Tongue (tissue), 2 donors: ENCODE data around the gene ZNF474. TPM values are rescaled to one million over a fixed set of nuclear protein-coding genes. Genes with fewer than 3 reads are reported as not detected.

ENCODE experiments used
- DNase-seq: peaks from one replicate; pipeline ENCODE4 v3.0.0-alpha.2; 2015
- total RNA-seq: library from RNA; depleted of rRNA; stranded (reverse); fragments of >200 nt; gene quantifications from one replicate; pipeline ENCODE4 v1.2.3, GENCODE V29; 2014

Gene ZNF474
- total RNA-seq, 1 donor from 2014 or later, result 1.0 TPM

DNA sequence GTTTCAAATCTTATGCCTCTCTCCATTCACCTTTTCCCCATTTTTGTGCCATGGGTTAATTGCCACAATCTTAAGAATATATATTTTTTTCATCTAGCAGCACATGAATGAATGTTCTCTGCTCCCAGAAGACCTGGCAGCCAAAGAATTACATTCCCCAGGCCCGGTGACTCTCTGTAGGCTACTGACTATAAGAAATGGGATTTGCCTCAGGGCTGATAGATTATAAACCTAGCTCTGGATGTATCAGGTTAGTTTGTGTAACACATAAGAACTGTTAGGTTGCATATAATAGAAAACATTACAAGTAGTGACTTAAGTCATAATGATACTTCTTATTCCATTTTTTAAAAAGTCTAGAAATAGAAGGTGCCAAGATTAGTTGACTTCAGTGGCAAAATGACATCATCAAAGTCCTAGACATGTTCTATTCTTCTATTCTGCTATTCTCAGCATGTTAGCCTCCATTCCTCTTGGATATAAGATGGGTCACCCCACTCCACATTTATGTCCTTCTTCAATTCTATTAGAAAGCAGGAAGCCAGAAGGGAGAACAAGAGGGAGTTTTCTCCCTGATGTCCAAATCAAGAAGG lies 10.9 kb upstream of the ZNF474 start:
- no peak for DNase-seq

DNA sequence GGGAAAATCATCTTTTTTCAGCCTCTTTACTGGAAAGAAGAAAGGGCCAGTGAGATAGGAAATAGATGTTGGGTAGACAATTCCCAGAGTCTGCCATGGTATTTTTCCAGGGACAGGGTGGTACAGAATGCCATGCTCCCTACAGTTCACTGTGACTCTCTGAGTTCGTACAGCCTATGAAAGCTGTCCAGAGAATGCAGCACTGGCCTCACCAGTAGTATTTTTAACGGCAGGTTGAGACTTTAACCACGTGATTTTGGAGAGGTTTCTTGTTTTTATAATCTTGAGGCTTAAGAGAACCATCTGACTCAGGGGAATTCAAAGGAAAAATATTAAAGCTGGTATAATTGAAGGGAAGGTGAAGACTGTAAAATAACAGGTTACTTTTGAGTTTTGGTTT lies 10.1 kb upstream of the ZNF474 start:
- DNase-seq, result no peak

DNA sequence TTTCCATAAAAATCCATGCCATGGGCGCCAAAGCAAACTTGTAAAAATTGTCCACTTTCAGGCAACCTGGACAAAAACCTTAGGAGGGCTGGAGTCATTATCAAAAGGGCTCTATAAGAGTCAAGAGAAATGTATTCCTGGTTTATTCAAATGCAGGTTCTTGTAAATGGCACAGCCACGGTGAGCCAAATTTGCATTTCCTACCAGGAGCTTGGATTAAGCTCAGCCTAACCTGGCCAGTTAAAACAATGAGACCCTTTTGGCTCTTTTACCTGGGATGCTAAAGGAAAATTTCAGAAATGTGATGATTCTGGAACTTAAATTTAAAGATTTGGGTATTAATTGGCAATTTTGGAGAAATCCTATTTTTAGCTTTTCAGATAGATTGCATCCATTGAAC lies 8.9 kb upstream of the ZNF474 start:
- DNase-seq, result no peak

DNA sequence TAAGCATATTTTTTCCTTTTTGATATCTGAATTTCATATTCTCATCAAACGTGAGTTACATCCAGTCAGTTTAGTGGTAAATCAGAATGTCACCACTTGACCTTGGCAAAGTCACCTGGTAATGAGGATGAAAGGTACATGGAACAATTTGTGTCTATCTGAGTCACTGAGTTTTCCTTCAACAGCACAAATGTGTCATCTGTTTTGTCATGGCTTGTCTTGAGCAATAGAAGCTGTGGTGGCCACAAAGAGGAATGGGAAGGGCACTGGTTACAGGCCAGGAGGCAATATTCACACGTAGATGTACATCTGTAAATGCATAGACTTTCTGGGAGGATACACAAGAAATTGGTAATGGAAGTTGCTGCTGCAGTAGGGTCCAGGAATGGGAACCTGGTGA lies 8.4 kb upstream of the ZNF474 start:
- no peak for DNase-seq

DNA sequence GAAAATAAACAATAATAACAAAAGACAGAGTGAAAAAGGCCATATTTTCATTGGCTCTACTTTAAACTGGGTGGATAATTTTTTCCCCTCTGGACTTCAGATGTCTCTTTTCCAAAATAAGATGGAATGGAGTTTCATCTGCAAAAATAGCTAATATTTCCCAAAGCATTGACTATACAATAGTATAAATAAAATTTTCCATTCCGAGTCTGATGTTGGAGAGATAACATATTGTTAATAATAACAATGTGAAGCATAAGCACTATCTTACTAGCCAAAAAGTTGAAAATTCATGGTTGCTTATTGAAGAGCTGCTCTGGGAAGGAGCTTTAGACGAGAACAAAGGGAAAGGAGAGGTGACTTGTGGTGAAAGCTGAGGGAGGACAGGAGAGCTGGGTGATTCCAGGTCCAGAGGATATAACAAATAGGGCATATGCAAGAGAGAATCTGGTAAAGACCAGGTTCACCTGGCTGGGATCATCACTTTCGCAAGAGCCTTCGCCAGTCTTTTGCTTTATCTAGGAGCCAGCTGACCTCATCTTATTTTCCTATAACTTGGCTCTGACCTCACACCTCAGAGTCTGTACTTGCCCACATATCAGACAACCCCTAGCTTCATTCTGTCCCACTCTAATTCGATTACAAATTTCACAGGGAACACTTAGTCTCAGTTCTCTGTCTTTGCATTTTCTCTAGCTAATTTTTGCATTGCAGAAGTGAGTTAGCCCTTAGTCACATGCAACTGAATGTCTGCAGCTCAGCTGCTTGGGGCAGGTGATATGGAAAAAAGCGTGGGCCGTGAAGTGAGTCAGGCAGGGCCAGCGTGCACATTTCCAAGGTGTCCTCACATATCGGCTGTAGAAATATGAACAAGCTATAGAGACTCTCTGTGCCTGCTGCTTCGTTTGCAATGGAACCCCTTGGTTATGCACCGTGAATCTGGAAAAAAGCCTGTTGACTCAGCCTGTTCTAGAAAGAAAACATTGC lies 7.6 kb upstream of the ZNF474 start:
- DNase-seq, result no peak

DNA sequence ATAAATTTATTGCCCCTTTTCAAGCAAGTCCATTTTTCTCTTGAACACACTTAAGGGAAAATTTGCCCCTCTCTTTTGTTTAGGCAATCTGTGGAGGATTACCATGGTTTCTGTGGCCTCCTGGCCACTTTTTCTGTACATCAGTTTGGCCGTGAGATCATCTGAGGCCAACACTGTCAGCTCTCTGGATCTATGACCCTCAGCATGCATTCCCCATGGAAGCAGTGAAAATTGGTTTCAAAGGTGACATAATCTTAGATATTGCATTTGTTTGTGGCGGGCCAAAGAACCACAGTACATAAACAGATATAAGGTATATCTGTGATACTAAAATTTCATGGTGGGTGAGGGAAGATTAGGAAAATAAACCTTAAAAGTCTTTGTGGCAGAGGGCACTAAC lies 4.6 kb upstream of the ZNF474 start:
- DNase-seq, result no peak

DNA sequence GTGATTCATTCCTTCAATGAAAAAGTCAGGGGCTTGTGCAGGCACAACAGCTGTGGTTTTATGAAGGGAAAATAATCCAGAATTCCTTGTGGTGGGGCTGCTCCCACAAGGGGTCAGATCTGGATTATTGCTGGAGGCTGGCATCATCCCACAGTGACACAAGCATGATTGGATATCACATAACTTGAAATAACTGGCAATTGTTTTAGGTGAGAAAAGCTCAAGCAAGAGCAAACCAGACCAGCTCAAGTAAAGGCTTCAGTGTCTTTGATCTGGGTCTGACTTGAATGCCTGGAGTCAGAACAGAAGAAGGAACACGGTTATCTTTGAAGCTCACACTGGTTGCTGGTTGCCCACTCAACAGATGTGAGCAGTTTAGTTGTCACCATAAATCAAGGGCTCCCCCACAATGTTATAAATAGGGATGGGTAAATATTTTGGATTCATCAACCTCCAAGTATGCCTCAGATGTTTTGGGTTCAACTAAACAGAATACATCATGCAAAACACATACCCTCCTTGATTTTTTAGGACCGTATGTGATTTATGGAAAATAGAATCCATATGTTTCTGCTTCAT lies 3.1 kb upstream of the ZNF474 start:
- peak; percentile 61 for DNase-seq

DNA sequence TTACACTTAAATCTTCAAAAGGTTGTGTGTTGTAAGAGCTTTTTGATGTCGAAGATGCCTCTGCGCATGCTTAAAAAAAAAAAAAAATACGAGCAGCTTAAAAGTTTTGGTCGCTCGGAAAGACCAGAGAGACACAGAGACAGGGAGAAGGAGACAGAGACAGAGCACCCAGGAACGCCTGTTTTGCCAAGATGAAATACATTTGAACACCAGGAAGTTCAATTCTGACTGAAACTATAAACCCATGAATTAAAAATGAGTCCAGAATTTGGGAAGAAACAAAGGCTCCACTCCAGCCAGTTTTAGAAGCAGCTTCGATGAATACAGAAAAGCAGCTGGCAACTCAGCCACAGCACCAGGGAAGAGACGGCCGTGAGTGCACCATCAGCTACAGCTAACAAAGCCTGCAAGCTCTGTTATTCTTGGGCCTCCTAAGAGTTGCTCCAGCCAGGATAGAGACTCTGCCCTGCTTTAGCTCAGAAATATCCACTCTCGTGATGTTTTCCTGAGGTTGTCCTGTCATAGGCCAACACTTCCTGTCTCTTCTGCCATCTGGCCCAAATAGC lies 2.5 kb upstream of the ZNF474 start:
- DNase-seq, result peak; percentile 68

DNA sequence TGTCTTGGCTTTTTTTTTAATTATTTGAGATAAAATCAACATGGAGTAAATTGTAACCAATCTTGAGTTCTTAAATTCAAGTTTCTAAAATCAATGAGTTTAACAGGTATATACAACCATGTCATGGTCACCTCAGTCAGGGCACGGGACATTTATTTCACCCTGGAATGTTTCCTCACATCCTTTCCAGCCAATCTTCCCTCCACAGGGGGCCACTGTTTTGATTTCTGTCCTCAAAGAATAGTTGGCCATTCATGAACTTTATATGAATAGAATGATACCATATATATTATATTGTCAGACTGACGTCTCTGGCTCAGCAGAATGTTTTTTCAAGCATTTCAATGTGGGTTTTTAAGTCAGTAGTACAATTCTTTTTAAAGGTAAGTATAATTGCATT lies 806 bp downstream of the ZNF474 start:
- DNase-seq, result no peak

DNA sequence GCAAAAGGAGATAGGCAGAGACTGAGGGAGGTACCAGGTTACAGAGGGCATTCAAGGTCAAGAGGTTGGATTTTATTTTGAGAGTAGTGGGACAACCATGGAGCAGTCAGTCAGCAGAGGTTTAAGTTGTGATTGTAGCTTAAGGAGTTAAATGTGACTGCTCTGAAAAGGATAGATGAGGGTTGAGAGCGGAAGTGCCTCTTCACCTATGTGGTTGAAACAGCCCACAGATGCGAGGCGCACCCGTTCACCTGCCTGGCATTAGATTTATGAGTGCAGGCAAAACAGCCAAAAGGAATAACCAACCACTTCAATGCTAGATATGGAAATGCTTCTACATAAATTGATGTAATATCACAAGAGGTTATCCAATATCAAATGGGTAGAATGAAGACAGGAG lies 8.4 kb downstream of the ZNF474 start:
- no peak for DNase-seq

DNA sequence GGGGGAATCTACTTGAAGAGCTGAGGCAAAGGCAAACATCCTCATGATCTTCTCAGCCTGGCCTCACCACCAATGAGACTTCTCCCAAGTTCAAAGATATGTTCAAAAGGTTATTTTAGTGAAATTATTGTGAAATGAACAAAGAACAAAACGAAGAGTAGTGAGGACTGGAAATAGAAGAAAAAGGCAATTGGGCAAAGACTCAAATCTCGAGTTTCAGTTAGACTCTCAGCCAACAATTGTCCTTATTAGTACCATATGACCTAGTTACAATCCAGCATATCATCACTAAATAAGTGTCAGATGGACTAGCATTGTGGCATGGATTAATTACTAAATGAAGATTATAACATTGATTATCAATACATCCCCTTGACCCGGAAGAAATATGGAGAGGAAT lies 9.0 kb downstream of the ZNF474 start:
- no peak for DNase-seq

DNA sequence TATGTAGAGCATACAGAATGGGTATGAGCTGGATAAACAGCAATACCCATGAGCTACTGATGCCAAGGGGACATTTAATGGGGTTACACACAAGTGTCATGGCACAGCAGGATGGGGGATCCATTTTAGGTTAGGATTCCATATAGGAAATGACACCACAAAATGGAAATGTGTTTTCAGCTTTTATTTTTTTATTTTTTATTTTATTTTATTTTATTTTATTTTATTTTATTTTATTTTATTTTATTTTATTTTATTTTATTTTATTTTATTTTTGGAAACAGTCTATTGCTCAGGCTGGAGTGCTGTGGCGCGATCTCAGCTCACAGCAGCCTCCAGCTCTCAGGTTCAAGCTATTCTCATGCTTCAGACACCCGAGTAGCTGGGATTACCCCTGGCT lies 11.6 kb downstream of the ZNF474 start:
- no peak for DNase-seq

DNA sequence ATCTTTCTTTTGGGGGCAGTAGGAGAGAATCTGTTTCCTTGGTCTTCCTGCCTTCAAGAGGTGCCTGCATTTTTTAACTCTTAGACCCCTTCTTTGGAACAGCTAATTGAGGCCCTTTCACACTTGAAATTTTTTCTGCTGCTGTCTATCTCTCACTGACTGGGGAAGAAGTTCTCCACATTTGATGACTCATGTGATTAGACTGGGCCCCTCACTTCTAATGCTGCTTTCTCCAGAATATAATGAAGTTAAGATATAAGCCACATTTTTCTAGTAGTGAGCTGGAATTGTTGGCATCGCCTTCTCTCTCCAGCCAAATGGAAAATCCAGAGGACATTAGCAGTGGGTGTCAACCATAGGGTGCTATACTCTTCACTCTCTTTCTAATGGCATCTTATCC lies 12.4 kb downstream of the ZNF474 start:
- no peak for DNase-seq

DNA sequence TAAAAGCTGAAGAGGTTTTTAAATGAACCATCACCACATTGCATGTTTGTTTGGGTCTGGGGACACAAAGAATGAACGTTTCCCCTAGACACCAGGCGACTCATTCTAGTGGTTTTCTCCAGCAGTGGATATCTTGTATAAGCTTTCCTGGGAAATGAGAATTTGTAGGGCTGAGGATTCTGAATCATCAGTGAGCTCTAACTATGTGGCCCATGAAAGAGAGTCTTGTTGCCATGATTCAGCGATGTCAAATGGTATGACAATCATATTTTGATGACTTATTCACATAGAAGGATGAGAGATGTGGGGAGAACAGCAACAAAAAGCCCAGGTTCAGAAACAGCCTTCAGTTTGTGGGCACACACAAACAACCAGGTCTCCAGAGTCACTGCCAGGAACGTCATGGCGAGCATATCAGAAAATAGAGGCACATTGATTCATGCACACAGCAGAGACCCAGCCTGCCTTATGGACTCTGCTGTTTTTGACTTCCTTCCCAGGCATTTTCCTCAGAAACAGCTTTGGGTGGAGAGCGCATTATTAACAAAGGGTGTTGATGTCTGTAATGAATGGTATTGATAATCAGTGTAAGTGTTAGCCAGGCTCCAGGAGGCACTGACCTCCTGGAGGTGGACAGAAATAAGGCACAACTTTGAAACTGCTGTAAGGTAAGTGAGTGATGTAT lies 13.3 kb downstream of the ZNF474 start:
- DNase-seq, result no peak

DNA sequence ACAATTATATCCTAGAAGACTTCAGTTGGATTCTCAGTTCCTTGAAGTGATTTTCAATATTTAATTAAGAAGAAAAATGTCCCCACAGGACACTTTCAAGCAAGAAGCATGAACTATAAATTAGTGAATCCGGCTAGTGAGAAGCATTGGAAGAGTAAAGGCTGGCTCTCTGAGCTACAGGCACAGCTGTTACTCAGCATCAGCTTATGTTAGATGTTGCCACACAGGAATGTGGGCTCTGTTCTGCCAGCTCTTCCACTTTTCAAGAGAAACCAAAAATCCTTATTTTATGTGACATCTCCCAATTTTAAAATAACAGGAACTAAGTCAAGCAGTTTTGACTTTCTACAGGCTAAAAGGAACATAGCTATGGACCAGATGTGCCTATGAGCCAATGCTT lies 14.9 kb downstream of the ZNF474 start:
- DNase-seq, result peak; percentile 81

DNA sequence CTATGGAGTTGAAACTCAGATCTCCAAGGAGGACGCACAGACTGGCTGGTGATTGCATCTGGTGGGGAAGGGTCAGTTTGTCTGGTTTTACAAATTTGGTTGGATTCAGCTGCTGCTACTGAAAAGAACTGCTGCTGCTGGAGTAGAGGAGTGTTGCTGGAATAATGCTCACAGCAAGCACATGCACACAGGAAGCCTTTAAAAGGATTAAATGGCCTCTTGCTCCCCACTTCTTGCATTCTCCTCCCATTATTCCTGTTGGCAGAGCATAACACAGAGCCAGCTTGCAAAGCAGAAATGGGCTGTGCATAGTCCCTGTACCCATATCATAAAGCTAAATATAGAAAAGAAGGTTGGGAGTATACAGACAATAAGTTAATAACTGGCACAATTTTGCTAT lies 16.6 kb downstream of the ZNF474 start:
- no peak for DNase-seq

DNA sequence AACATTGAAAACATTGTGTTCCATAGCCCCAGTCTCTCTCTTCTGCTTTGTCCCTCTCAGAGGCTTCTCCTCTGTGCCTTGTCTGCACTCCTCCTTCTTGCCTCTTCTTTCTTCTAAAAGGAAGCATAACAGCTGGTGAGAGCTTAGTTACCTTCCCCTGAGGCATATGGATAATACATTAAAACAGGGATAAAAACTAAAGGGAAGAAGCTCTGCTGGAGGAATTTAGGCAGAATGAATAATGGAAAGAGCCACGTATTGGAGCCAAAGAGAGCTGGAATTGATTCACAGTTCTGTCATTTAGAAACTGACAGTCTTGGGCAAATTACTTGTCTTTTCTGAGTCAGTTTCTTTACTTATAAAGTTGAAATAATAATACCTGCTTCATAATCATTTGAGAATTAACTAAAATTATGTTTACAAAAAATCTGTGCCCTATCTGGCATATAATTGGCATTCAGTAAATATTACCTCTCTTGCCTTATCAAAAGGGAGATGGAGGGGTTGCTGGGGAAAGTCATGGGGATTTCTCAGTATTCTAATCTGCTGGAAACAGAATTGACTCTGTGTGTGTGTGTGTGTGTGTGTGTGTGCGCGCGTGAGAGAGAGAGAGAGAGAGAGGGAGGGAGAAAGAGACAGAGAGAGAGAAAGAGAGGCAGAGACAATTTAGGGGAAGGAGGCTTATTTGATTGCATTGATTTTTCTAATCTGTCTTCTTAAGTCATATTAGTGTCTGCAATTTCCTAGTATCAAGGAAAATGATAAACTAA lies 20.2 kb downstream of the ZNF474 start:
- DNase-seq, result peak; percentile 63

DNA sequence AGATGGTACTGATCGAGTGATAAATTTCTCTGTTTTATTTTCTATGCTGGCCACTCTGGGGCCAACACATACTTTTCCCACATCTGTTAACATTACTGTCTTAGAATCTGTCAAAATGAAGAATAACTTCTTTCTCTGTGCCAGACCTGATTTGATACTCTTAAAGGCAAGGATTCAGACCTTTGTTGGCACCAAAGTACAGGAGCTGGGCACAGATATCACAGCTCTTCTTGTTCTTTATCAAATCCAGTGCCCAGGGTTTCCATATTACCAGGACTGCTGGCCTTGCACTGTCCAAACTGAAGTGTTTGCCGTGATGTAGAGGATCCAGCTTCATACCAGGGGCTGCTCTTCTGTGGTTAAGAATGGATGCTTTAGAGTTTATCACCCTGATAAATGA lies 20.9 kb downstream of the ZNF474 start:
- no peak for DNase-seq

DNA sequence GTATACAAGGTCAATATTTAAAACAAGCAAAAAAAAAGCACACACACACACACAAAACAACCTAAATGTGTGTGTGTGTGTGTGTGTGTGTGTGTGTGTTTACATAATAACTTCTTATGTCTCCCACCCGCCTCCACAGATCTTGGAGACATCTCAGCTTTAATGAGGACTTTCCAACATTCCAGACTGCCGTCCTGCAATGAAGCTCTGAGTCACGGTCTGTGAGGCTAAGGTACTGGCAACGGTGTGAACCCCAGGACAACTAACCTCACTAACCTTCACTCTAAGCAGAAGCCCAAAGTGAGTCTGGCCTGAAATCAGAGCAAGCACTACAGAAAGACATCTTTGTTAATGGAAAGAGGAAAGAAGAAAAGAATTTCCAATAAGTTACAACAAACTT lies 22.3 kb downstream of the ZNF474 start:
- no peak for DNase-seq

DNA sequence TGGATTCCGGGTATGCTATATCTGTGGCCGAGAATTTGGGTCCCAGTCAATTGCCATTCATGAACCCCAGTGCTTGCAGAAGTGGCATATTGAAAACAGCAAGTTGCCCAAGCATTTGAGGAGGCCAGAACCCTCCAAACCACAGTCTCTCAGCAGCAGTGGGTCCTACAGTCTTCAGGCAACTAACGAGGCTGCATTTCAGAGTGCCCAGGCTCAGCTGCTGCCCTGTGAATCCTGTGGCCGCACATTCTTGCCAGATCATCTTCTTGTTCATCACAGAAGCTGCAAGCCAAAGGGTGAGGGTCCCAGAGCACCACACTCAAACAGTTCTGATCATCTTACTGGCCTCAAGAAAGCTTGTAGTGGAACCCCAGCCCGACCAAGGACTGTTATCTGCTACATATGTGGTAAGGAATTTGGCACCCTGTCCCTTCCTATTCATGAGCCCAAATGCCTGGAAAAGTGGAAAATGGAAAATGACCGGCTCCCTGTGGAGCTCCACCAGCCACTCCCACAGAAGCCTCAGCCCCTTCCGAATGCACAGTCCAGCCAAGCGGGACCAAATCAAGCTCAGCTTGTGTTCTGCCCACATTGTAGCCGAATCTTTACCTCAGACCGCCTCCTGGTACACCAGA lies 23.0 kb downstream of the ZNF474 start:
- no peak for DNase-seq

DNA sequence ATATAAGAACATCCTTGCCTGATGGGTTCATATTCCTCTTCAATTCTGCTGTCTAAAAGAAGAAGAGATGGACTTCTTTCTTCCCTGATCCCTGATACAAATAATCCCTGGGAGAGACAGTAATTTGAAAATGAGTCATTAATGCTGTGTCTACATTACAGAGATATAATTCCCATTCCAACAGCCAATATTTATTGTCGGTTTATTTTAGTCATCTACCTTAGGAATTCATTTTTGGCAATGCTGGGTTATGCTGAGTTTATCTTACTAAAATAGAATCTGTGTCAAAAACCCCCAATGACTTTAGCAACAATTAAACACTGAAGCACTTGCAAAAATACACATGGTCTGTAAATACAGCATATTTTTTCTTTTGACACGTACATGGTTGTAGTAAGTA lies 23.9 kb downstream of the ZNF474 start:
- DNase-seq, result no peak
